ENCODE measurements around the gene CEBPG.

DNA sequence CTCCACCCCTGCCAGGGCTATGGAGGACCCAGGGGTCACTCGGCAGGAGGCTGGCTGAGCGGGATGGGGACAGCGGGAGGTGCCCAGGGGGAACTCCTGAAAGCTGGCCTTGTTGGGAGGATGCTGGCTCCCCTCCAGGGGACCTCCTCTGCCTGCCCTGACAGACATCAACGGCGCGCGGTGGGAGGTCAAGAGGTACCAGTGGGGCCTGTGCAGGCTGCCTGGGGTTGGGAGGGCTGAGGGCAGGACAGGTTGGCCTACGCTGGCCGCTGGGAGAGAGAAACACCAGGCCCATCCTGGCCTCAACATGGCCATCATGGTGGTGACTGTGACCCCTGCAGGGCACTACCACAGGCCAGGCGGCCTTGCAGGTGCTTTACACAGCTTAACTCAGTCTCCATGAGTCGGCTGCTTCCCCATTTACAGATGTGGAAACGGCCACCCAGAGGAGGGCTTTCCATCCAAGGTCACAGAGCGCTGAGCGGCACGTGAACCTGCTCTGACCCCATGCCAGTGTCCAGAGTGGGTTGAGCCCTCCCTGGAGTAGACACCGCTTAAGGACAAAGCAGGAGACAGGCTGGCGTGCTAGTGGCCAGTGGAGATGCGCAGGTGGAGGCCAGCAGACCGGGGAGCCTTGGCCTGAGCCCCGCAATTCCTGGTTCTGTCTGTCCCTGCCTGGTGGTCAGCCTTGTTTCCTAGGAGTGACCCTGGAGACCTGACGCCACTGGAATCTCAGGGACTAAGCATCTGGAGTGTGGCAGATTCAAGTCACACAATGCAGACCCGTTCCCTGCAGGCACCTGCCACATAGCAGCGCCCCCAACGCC lies 27.6 kb downstream of the CEBPG start:
- no peak for TF ChIP-seq EZH2 (IDR thresholded peaks at IDR 0.05; ENCODE audit: low read length, missing control alignments)
- no peak for TF ChIP-seq CTCF (conservative IDR thresholded peaks at IDR 0.05 in 1 of 2, IDR thresholded peaks at IDR 0.05 in 1 of 2; ENCODE audit: low read depth in 1 of 2, low read length in 2 of 2)

Measured in fibroblast of lung (primary cell).